HG03520 (cell line): ENCODE results near the gene NUP210.

Source experiments
- ATAC-seq: cut with Tn5 transposase; IDR thresholded peaks from one replicate; pipeline ENCODE4 v1.9.1; 2021; ENCODE audit warnings: mild to moderate bottlenecking, moderate library complexity; ENCODE audit not compliant: unreplicated experiment

The NUP210 gene

GRCh38 chr3:13277860-13278531, 142.1 kb downstream of the NUP210 start:
- no peak for ATAC-seq

- no peak for ATAC-seq
Observed at GRCh38 chr3:13277196-13277813, 142.8 kb downstream of the NUP210 start.

GRCh38 chr3:13276438-13277195, 143.5 kb downstream of the NUP210 start:
- no peak for ATAC-seq

- ATAC-seq, result no peak
Observed at GRCh38 chr3:13275376-13276005, 144.6 kb downstream of the NUP210 start.

GRCh38 chr3:13274551-13275332, 145.4 kb downstream of the NUP210 start:
- ATAC-seq, result no peak

- ATAC-seq, result no peak
Observed at GRCh38 chr3:13274125-13274524, 146.0 kb downstream of the NUP210 start.

- no peak for ATAC-seq
Observed at GRCh38 chr3:13273604-13274105, 146.5 kb downstream of the NUP210 start.

- ATAC-seq, result no peak
Observed at GRCh38 chr3:13272831-13273603, 147.1 kb downstream of the NUP210 start.

GRCh38 chr3:13269711-13270378, 150.3 kb downstream of the NUP210 start:
- ATAC-seq, result no peak

- ATAC-seq, result no peak
Observed at GRCh38 chr3:13268961-13269441, 151.1 kb downstream of the NUP210 start.

GRCh38 chr3:13268120-13268519, 152.0 kb downstream of the NUP210 start:
- ATAC-seq, result no peak

- ATAC-seq, result no peak
Observed at GRCh38 chr3:13266651-13267362, 153.3 kb downstream of the NUP210 start.
